Smooth muscle cell (in vitro differentiated cells): ENCODE measurements around the gene SHB. TPM values are rescaled to one million over a fixed set of nuclear protein-coding genes. Genes with fewer than 3 reads are reported as not detected.
A peak's percentile ranks its signal among the peaks of the same experiment; 100 is the strongest.

Experiments
- DNase-seq: peaks from one replicate; lab custom pipeline; 2025; ENCODE audit not compliant: unreplicated experiment; lab: John Stamatoyannopoulos, UW
- H2AFZ ChIP-seq: fragments of 200-600 bp; sonication (generic); 2 replicates; pipeline ENCODE4 v1.6.0; 2016; ENCODE audit warnings: antibody characterized with exemption, low read depth, mild to moderate bottlenecking
- H3F3A ChIP-seq: fragments of 200-600 bp; sonication (generic); 2 replicates; pipeline ENCODE4 v1.6.0; 2017; ENCODE audit warnings: antibody characterized with exemption, low read depth
- H3K27ac ChIP-seq: fragments of 200-600 bp; sonication (generic); 2 replicates; pipeline ENCODE4 v1.5.1; 2016; ENCODE audit warnings: low read depth, mild to moderate bottlenecking
- H3K27me3 ChIP-seq: fragments of 200-600 bp; sonication (generic); 2 replicates; pipeline ENCODE4 v1.6.1; 2016; ENCODE audit warnings: low read depth, mild to moderate bottlenecking
- H3K36me3 ChIP-seq: fragments of 200-600 bp; sonication (generic); 2 replicates; pipeline ENCODE4 v1.5.1; 2016; ENCODE audit warnings: low read depth
- H3K4me1 ChIP-seq: fragments of 200-600 bp; sonication (generic); 2 replicates; pipeline ENCODE4 v1.5.1; 2016; ENCODE audit warnings: low read depth
- H3K4me2 ChIP-seq: fragments of 200-600 bp; sonication (generic); 2 replicates; pipeline ENCODE4 v1.6.0; 2016; ENCODE audit warnings: mild to moderate bottlenecking
- H3K4me3 ChIP-seq: fragments of 200-600 bp; sonication (generic); 2 replicates; pipeline ENCODE4 v1.5.1; 2016; ENCODE audit warnings: mild to moderate bottlenecking
- H3K79me2 ChIP-seq: fragments of 200-600 bp; sonication (generic); 2 replicates; pipeline ENCODE4 v1.6.0; 2016; ENCODE audit warnings: low read depth, mild to moderate bottlenecking
- H3K9ac ChIP-seq: fragments of 200-600 bp; sonication (generic); 2 replicates; pipeline ENCODE4 v1.6.0; 2016; ENCODE audit warnings: low read depth
- H3K9me3 ChIP-seq: fragments of 200-600 bp; sonication (generic); replicated peaks from 2 replicates; pipeline ENCODE4 v1.5.1; 2016; ENCODE audit warnings: low read depth
- H4K20me1 ChIP-seq: fragments of 200-600 bp; sonication (generic); 2 replicates; pipeline ENCODE4 v1.6.0; 2016; ENCODE audit warnings: low read depth
- CTCF ChIP-seq: fragments of 200-600 bp; sonication (generic); IDR thresholded peaks from 2 replicates; pipeline ENCODE4 v1.5.1; 2017; ENCODE audit warnings: borderline replicate concordance, mild to moderate bottlenecking, antibody characterized with exemption; ENCODE audit not compliant: insufficient read depth, poor library complexity, severe bottlenecking
- WGBS: methylation state at CpG from one replicate; pipeline ENCODE4 v1.1.7; 2016; ENCODE audit warnings: low lambda C conversion rate; 5-methylcytosine and 5-hydroxymethylcytosine counted together
- polyA plus RNA-seq: library from polyadenylated mRNA; unstranded; fragments of >200 nt; fragmentation: Nextera tagmentation; extraction: Ambion mirVana; gene quantifications from 2 replicates; pipeline ENCODE4 v1.2.1, GENCODE V29; 2016
- total RNA-seq: library from RNA; depleted of rRNA; stranded (reverse); fragments of >200 nt; gene quantifications from 2 replicates; pipeline ENCODE4 v1.2.3, GENCODE V29; 2014

Gene SHB
- total and polyA plus RNA-seq, 2 experiments from 2014 or later, result 16.4 to 32.4 TPM

DNA sequence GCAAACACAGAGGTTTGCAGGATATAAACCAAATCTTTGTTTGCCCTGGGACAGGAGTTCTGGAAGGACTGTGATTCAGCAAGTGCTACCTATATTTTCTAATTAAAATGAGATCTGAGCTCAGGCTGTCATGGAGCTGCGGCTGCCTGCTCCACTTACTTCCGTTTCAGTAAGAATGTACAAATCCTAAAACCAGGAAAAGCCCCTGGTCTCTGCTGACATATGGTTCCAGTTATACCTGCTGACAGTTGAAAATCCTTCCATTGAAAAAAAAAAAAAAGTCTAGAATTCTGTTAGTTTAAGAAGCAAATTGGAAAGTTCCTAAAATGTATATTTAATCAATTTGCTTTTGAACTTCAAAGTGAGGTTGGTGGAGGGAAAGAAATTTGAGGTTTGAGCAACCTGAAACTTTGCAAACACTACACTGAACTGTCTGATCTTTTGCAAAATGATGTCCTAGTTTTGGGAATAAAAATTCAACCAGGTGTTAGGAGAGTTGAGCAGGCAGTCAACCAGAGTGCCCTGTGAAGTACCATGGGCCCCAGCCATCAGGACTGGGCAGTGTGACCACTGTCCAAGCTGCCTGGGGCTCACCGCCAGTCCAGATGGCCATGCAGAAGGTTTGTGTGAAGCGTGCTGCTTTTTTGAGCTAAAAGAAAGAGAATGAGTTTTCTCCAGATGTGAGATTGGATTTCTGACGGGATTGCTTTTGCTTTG lies 50.6 kb downstream of the SHB start:
- no peak for DNase-seq
- Histone ChIP-seq H3K9me3 (no peaks in the 10 kb centered on the region), H4K20me1 (peaks cover 19% of the 10 kb centered on the region), H3K4me2 (peak overlapping the region; percentile 71), H3F3A (peaks cover 15% of the 10 kb centered on the region), H2AFZ (no peak overlapping the region), H3K79me2 (peaks cover 51% of the 10 kb centered on the region), H3K4me3 (no peak overlapping the region), H3K9ac (peak overlapping the region; percentile 82), H3K27me3 (no peaks in the 10 kb centered on the region), H3K27ac (peak overlapping the region; percentile 90), H3K4me1 (peaks cover 59% of the 10 kb centered on the region), H3K36me3 (no peaks in the 10 kb centered on the region)
- no peak for TF ChIP-seq CTCF
- WGBS, result 45% methylated on average over 5 of the region's 5 CpGs

- H3K4me3 ChIP-seq, result no peak overlapping the region
- no peaks in the 10 kb centered on the region for H3K27me3 ChIP-seq
- H3K4me1 ChIP-seq, result peaks cover 58% of the 10 kb centered on the region
- H3K9ac ChIP-seq, result peak overlapping the region; percentile 82
- H3K4me2 ChIP-seq, result peak overlapping the region; percentile 71
- TF ChIP-seq CTCF, result no peak
- H2AFZ ChIP-seq, result no peak overlapping the region
- 75% methylated on average over 2 of the region's 2 CpGs for WGBS
- peaks cover 54% of the 10 kb centered on the region for H3K79me2 ChIP-seq
- no peak for DNase-seq
- H3K9me3 ChIP-seq, result no peaks in the 10 kb centered on the region
- H3F3A ChIP-seq, result peaks cover 10% of the 10 kb centered on the region
- peak overlapping the region; percentile 90 for H3K27ac ChIP-seq
- peaks cover 13% of the 10 kb centered on the region for H4K20me1 ChIP-seq
- H3K36me3 ChIP-seq, result no peaks in the 10 kb centered on the region
Observed at GRCh38 chr9:38017885-38018186, 51.2 kb downstream of the SHB start.

DNA sequence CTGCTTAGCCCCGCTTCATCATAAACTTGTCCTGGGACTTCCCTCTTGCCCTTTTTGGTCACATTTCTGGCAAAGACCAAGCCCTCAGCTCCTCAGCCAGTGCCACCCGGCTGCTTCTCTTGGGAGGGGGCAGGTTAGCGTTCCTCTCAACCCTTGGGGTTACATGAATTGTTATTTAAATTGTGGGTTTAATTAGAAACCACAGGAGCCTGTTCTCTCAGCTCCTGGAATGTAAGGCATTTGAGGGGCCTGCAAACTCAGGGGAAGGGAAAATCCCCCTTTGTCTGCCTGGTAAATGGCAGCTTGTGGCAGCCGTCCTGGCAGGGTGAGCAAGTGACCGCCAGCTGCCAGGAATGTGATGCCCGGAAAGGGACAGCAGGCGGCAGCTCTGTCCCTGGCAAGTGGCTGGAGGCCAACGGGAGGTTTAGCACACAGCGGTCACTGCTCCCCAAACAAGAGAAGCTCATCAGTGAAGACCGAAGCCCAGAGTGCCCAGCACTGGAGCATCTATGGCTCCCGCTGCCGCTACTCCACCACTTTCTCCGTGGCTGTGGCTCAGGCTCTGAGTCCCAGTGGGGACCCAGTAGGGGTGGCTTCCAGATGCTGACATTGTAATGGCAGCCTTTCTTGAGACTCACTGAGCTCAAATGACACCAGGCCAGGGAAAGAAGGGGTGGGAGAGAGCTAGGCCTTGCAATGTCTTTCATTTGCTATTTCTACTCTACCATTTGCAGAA lies 51.7 kb downstream of the SHB start:
- Histone ChIP-seq H3K9ac (peak overlapping the region; percentile 82), H3K27me3 (no peaks in the 10 kb centered on the region), H3K4me1 (peaks cover 53% of the 10 kb centered on the region), H2AFZ (no peak overlapping the region), H3K27ac (peak overlapping the region; percentile 90), H3K4me2 (peak overlapping the region; percentile 71), H3K79me2 (peaks cover 54% of the 10 kb centered on the region), H4K20me1 (peaks cover 8% of the 10 kb centered on the region), H3K9me3 (no peaks in the 10 kb centered on the region), H3K36me3 (no peaks in the 10 kb centered on the region), H3K4me3 (no peak overlapping the region), H3F3A (peaks cover 9% of the 10 kb centered on the region)
- peak; percentile 39 for TF ChIP-seq CTCF
- WGBS, result 30% methylated on average over 13 of the region's 13 CpGs
- no peak for DNase-seq
